Measurements from ENCODE around the gene PIGM.

GRCh38 chr1:160040476-160040875 lies 8.7 kb upstream of the PIGM start:
- no peak for TF ChIP-seq GATA3 (IDR thresholded peaks at IDR 0.05; ENCODE audit: low read depth, low read length)
- TF ChIP-seq GATA2 (IDR thresholded peaks at IDR 0.05; ENCODE audit: low read depth, low read length), result no peak

Data from SH-SY5Y (cell line).